Type B pancreatic cell (in vitro differentiated cells): Measurements from ENCODE around the gene PRM3. TPM values are rescaled to one million over a fixed set of nuclear protein-coding genes. Genes with fewer than 3 reads are reported as not detected.

Experiments
- DNase-seq: peaks from one replicate; pipeline ENCODE4 v3.0.0; 2021; ENCODE audit warnings: mixed read lengths; ENCODE audit not compliant: unreplicated experiment; ENCODE audit errors: extremely low spot score
- H3K27ac Mint-ChIP-seq: 2 replicates; pipeline ENCODE4 v1.8.0; 2021; ENCODE audit warnings: mild to moderate bottlenecking, mixed read lengths
- H3K27me3 Mint-ChIP-seq: 2 replicates; pipeline ENCODE4 v1.8.0; 2021; ENCODE audit warnings: mixed read lengths
- H3K36me3 Mint-ChIP-seq: 2 replicates; pipeline ENCODE4 v1.8.0; 2021; ENCODE audit warnings: mixed read lengths
- H3K4me1 Mint-ChIP-seq: one replicate; pipeline ENCODE4 v1.8.0; 2021; ENCODE audit warnings: mixed read lengths; ENCODE audit not compliant: unreplicated experiment
- H3K4me3 Mint-ChIP-seq: 2 replicates; pipeline ENCODE4 v1.8.0; 2021; ENCODE audit warnings: mild to moderate bottlenecking, mixed read lengths
- H3K9me3 Mint-ChIP-seq: 2 replicates; pipeline ENCODE4 v1.8.0; 2021; ENCODE audit warnings: mixed read lengths
- CTCF ChIP-seq: fragments of 200-600 bp; sonication (generic); conservative IDR thresholded peaks from 2 replicates; pipeline ENCODE4 v1.5.0; 2021; ENCODE audit warnings: antibody characterized with exemption, mild to moderate bottlenecking
- total RNA-seq: library from RNA; stranded (reverse); gene quantifications from 2 replicates; pipeline ENCODE4 v1.2.1, GENCODE V29; 2021; ENCODE audit warnings: low replicate concordance

Gene PRM3
- total RNA-seq, 1 donor from 2014 or later: not detected

- Mint-ChIP-seq H3K36me3 (no peaks in the 10 kb centered on the region), H3K4me3 (no peak overlapping the region), H3K27me3 (no peaks in the 10 kb centered on the region), H3K27ac (no peak overlapping the region), H3K9me3 (no peaks in the 10 kb centered on the region), H3K4me1 (peaks cover 11% of the 10 kb centered on the region)
- TF ChIP-seq CTCF: no peak
- no peak for DNase-seq
Observed at GRCh38 chr16:11270602-11271162, 2.7 kb downstream of the PRM3 start.

DNA sequence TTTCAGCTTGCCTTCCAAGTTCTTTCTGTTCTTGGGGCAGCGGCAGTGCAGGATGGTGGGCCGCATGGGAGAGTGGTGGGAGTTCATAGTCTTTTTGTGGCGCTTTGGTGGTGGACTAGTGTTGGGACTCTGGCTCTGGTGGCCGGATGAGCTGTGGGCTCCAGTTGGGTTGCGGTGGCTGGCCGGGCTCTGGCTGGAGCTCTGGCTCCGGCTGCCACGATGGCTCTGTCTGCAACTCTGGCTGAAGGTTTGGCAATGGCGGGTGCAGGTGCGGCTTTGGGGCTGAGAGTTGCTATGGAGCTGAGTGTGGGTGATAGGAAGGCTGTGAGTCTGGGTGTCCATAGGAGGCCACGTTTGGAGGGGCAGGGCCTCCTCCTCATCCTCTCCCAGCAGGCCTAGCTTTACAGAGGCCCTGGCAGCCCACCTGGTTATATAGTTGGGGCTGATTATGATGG, 4.5 kb downstream of the PRM3 start, which contains the start of gene TNP2:
TSS of gene TNP2 (minus strand) at position 405 of the 455 bp plus-strand sequence. CDS start at position 342, 63 bp downstream.
- Mint-ChIP-seq H3K27me3 (no peaks in the 10 kb centered on the region), H3K27ac (no peak within 1 kb of the TSS), H3K36me3 (no peaks in the 10 kb centered on the region), H3K4me3 (no peak within 1 kb of the TSS), H3K9me3 (no peaks in the 10 kb centered on the region), H3K4me1 (peaks cover 8% of the 10 kb centered on the region)
- no peak for TF ChIP-seq CTCF
- DNase-seq: no peak

GRCh38 chr16:11265124-11265523, 8.3 kb downstream of the PRM3 start:
- Mint-ChIP-seq H3K9me3 (no peaks in the 10 kb centered on the region), H3K27ac (no peak overlapping the region), H3K36me3 (no peaks in the 10 kb centered on the region), H3K4me1 (peaks cover 4% of the 10 kb centered on the region), H3K27me3 (no peaks in the 10 kb centered on the region), H3K4me3 (no peak overlapping the region)
- no peak for DNase-seq
- TF ChIP-seq CTCF: no peak

GRCh38 chr16:11264155-11264832, 9.1 kb downstream of the PRM3 start:
- H3K27me3 Mint-ChIP-seq: no peaks in the 10 kb centered on the region
- DNase-seq: no peak
- H3K4me3 Mint-ChIP-seq: no peak overlapping the region
- peaks cover 4% of the 10 kb centered on the region for H3K4me1 Mint-ChIP-seq
- no peaks in the 10 kb centered on the region for H3K36me3 Mint-ChIP-seq
- TF ChIP-seq CTCF: no peak
- H3K9me3 Mint-ChIP-seq: no peaks in the 10 kb centered on the region
- H3K27ac Mint-ChIP-seq: peak overlapping the region; percentile 1

DNA sequence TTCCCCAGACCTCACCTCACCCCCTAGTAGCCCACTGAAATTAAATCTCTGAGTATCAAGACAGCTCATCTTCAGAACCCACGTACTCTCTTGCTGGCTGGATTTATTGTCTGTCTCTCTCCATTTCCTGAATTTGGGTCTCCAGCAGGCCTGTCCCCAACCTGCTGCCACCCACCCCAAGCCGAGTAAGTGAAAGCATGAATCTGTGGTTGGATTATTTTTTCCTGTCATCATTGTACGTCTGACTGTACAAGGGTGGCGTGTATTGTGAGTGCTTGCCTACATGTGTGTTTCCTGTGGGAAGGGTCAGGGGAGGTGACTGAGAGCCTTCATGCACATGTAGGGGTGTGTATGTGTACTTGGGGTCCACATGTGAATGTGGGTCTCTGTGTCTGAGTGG, 9.7 kb downstream of the PRM3 start:
- H3K4me1 Mint-ChIP-seq: peaks cover 4% of the 10 kb centered on the region
- H3K27me3 Mint-ChIP-seq: no peaks in the 10 kb centered on the region
- peak overlapping the region; percentile 1 for H3K27ac Mint-ChIP-seq
- no peak for TF ChIP-seq CTCF
- no peaks in the 10 kb centered on the region for H3K36me3 Mint-ChIP-seq
- DNase-seq: no peak
- H3K9me3 Mint-ChIP-seq: no peaks in the 10 kb centered on the region
- H3K4me3 Mint-ChIP-seq: no peak overlapping the region
